ENCODE results near the gene RNF175. TPM values are rescaled to one million over a fixed set of nuclear protein-coding genes. Genes with fewer than 3 reads are reported as not detected.
A peak's percentile ranks its signal among the peaks of the same experiment; 100 is the strongest.

The RNF175 gene
- total and polyA plus RNA-seq, 7 experiments from 2014 or later = 6.4 to 14.0 (median 8.9) TPM; not detected in 1

DNA sequence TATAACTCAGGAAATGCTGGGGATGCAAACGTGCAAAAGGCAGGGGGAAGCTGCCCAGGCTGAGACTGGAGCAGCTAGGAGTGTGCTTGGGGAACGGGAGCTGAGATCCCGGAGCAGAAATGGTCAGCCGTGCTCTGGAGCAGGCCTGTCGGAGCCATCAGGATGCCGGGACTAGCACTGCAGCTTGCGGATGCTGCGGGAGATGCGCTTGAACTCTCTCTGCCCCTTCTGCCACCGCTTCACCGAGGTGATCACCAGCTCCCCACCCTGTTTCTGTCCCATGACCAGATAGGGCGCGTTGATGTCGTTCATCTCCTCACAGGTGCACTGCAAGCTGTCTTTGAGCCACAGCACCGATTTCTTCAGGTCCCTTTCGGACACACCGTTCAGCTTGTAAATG, 21.5 kb upstream of the RNF175 start:
- Histone ChIP-seq H3K27ac (ENCODE audit: low read depth, low read length) (no peak overlapping the region), H3K4me1 (ENCODE audit: control insufficient read depth in 2 of 2, insufficient read depth in 2 of 2, low read length in 2 of 2) (no peaks in the 10 kb centered on the region), H3K4me3 (ENCODE audit: low read length) (no peak overlapping the region), H3K36me3 (ENCODE audit: control insufficient read depth in 2 of 3, insufficient read depth in 3 of 3, low read length in 3 of 3) (no peaks in the 10 kb centered on the region), H3K9me3 (ENCODE audit: control insufficient read depth in 2 of 3, low read length in 3 of 3) (no peaks in the 10 kb centered on the region), H3K27me3 (ENCODE audit: control insufficient read depth in 2 of 2, insufficient read depth in 2 of 2, low read length in 2 of 2) (peaks cover 0 to 7% of the 10 kb centered on the region in 2 donors)
- POLR2A ChIA-PET = no interaction called here
- no peak overlapping the region for H3K4me3 Mint-ChIP-seq
- H3K4me1 Mint-ChIP-seq = peaks cover 0 to 3% (median 0%) of the 10 kb centered on the region in 7 donors
- no peak overlapping the region for H3K27ac Mint-ChIP-seq
- intact Hi-C loops (cut with micrococcal nuclease) = loop anchor here (10.0 kb wide), 2 partner anchors 264 to 554 kb away; no protein-coding TSS in a partner anchor
- CTCF ChIA-PET = no interaction called here
- peaks cover 12 to 70% (median 37%) of the 10 kb centered on the region in 5 donors for H3K27me3 Mint-ChIP-seq
- H3K9me3 Mint-ChIP-seq = peaks cover 0 to 13% (median 3%) of the 10 kb centered on the region in 11 donors
- DNase-seq = no peak
- ATAC-seq = no peak
- H3K36me3 Mint-ChIP-seq = peaks cover 0 to 12% (median 5%) of the 10 kb centered on the region in 5 donors

DNA sequence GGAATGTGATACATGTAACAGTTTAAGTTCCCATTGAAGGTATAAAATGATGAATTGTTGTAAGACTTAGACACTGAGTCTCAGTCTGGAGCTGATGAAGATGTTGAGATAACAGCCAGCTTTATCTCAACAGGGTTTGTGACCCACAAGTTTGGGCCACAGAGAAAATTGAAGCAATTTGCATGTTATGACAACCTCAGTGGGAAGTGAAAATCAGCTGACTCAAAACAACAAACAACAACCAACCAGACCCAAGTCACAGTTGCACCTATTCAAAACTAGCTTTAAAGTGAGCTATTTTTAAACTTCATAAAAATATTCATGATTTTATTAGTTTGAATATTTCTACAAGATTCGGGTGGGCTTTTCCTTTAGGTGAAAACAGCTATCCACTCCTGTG, 21.1 kb upstream of the RNF175 start:
- intact Hi-C loops (cut with micrococcal nuclease) = loop anchor here (10.0 kb wide), 2 partner anchors 264 to 554 kb away; no protein-coding TSS in a partner anchor
- H3K36me3 Mint-ChIP-seq = peaks cover 0 to 12% (median 5%) of the 10 kb centered on the region in 5 donors

DNA sequence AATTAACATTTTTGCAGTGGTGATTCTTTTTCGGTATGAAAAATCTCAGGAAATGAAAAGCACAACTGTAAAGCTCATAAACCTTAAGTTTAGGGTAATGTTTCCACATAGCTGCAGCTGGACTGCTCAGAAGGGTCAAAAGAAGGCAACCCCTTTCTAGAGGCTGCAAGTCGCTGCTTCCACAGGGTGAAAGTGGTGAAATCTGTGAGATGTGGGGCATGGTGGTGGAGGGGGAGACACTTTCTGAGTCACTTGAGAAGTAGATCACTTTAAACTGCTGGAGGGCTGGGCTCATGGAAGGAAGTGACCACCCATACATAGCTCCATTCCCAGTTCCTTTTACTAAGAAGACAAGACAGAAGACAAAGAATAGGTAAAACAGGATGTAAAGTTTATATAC, 20.4 kb upstream of the RNF175 start:
- H3K27me3 Mint-ChIP-seq = peaks cover 17 to 67% (median 38%) of the 10 kb centered on the region in 5 donors
- Histone ChIP-seq H3K27ac (ENCODE audit: low read depth, low read length) (no peak overlapping the region), H3K27me3 (ENCODE audit: control insufficient read depth in 2 of 2, insufficient read depth in 2 of 2, low read length in 2 of 2) (peaks cover 0 to 8% of the 10 kb centered on the region in 2 donors), H3K4me3 (ENCODE audit: low read length) (no peak overlapping the region), H3K9me3 (ENCODE audit: control insufficient read depth in 2 of 3, low read length in 3 of 3) (no peaks in the 10 kb centered on the region), H3K36me3 (ENCODE audit: control insufficient read depth in 2 of 3, insufficient read depth in 3 of 3, low read length in 3 of 3) (no peaks in the 10 kb centered on the region), H3K4me1 (ENCODE audit: control insufficient read depth in 2 of 2, insufficient read depth in 2 of 2, low read length in 2 of 2) (no peaks in the 10 kb centered on the region)
- intact Hi-C loops (cut with micrococcal nuclease) = loop anchor here (10.0 kb wide), 2 partner anchors 265 to 555 kb away; no protein-coding TSS in a partner anchor
- CTCF ChIA-PET = no interaction called here
- ATAC-seq (no peak), DNase-seq (no peak)
- H3K36me3 Mint-ChIP-seq = peaks cover 0 to 12% (median 5%) of the 10 kb centered on the region in 5 donors
- H3K9me3 Mint-ChIP-seq = peaks cover 0 to 13% (median 3%) of the 10 kb centered on the region in 11 donors
- peaks cover 0 to 3% (median 0%) of the 10 kb centered on the region in 7 donors for H3K4me1 Mint-ChIP-seq
- no peak overlapping the region for H3K4me3 Mint-ChIP-seq
- H3K27ac Mint-ChIP-seq = peak overlapping the region in 1 of 9 donors; percentile 27
- POLR2A ChIA-PET = no interaction called here

More for the DNA sequence above, 21.1 kb upstream of the RNF175 start:
- POLR2A ChIA-PET = no interaction called here
- Mint-ChIP-seq H3K4me3 (no peak overlapping the region), H3K4me1 (peaks cover 0 to 3% (median 0%) of the 10 kb centered on the region in 7 donors), H3K27me3 (peaks cover 16 to 69% (median 38%) of the 10 kb centered on the region in 5 donors), H3K27ac (no peak overlapping the region), H3K9me3 (peaks cover 0 to 13% (median 3%) of the 10 kb centered on the region in 11 donors)
- CTCF ChIA-PET = no interaction called here
- no peak for DNase-seq
- Histone ChIP-seq H3K36me3 (ENCODE audit: control insufficient read depth in 2 of 3, insufficient read depth in 3 of 3, low read length in 3 of 3) (no peaks in the 10 kb centered on the region), H3K4me1 (ENCODE audit: control insufficient read depth in 2 of 2, insufficient read depth in 2 of 2, low read length in 2 of 2) (no peaks in the 10 kb centered on the region), H3K27ac (ENCODE audit: low read depth, low read length) (no peak overlapping the region), H3K4me3 (ENCODE audit: low read length) (no peak overlapping the region), H3K27me3 (ENCODE audit: control insufficient read depth in 2 of 2, insufficient read depth in 2 of 2, low read length in 2 of 2) (peaks cover 0 to 8% of the 10 kb centered on the region in 2 donors), H3K9me3 (ENCODE audit: control insufficient read depth in 2 of 3, low read length in 3 of 3) (no peaks in the 10 kb centered on the region)
- ATAC-seq = no peak

DNA sequence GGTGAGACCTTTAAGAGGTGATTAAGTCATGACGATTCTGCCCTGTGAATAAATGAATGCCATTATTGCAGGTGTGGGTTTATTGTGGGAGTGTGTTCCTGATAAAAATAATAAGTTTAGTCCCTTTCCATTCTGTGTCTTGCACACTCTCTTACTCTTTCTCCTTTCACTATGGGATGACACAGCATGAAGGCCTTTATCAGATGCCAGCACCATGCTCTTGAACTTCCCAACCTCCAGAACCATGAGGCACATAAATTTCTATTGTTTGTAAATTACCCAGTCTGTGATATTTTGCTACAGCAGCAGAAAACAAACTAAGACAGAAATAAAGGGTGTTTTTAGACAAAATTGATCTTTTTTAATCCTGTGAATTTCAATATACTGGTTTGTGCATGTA, 18.6 kb upstream of the RNF175 start:
- H3K27ac ChIP-seq (ENCODE audit: low read depth, low read length) = no peak overlapping the region
- DNase-seq = no peak
- H3K36me3 ChIP-seq (ENCODE audit: control insufficient read depth in 2 of 3, insufficient read depth in 3 of 3, low read length in 3 of 3) = no peaks in the 10 kb centered on the region
- intact Hi-C loops (cut with micrococcal nuclease) = no loop called here
- Mint-ChIP-seq H3K36me3 (peaks cover 0 to 14% (median 5%) of the 10 kb centered on the region in 5 donors), H3K9me3 (peaks cover 0 to 13% (median 3%) of the 10 kb centered on the region in 11 donors), H3K4me3 (no peak overlapping the region), H3K4me1 (peaks cover 0 to 3% (median 0%) of the 10 kb centered on the region in 7 donors), H3K27me3 (peaks cover 6 to 57% (median 32%) of the 10 kb centered on the region in 5 donors), H3K27ac (no peak overlapping the region)
- H3K4me1 ChIP-seq (ENCODE audit: control insufficient read depth in 2 of 2, insufficient read depth in 2 of 2, low read length in 2 of 2) = no peaks in the 10 kb centered on the region
- H3K9me3 ChIP-seq (ENCODE audit: control insufficient read depth in 2 of 3, low read length in 3 of 3) = no peaks in the 10 kb centered on the region
- ChIA-PET CTCF (no interaction called here), POLR2A (no interaction called here)
- no peak overlapping the region for H3K4me3 ChIP-seq (ENCODE audit: low read length)
- ATAC-seq = no peak
- peaks cover 0 to 8% of the 10 kb centered on the region in 2 donors for H3K27me3 ChIP-seq (ENCODE audit: control insufficient read depth in 2 of 2, insufficient read depth in 2 of 2, low read length in 2 of 2)

DNA sequence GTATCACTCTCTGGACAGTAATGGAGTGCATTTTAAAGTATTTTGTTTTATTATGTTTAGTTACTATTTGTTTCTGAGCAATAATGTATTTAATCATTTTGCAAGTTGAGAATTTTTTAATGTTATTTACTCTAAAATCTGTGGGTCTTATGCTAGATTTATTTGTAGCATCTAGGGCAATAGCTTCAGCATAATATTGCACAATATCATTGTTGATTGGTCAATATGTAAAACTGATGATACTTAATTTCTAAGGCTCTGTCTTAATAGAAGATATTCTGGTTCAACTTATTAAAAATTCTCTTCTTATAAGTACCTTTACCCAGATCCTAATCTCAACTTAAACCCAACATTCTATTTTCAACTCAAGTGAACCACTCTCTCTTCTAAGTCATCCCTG, 17.6 kb upstream of the RNF175 start:
- CTCF ChIA-PET = no interaction called here
- intact Hi-C loops (cut with micrococcal nuclease) = no loop called here
- Mint-ChIP-seq H3K4me3 (no peak overlapping the region), H3K9me3 (peaks cover 0 to 13% (median 3%) of the 10 kb centered on the region in 11 donors), H3K4me1 (peaks cover 0 to 3% (median 0%) of the 10 kb centered on the region in 7 donors), H3K36me3 (peaks cover 0 to 14% (median 5%) of the 10 kb centered on the region in 5 donors), H3K27me3 (peaks cover 6 to 58% (median 34%) of the 10 kb centered on the region in 5 donors), H3K27ac (no peak overlapping the region)
- H3K4me1 ChIP-seq (ENCODE audit: control insufficient read depth in 2 of 2, insufficient read depth in 2 of 2, low read length in 2 of 2) = no peaks in the 10 kb centered on the region
- no peak for ATAC-seq
- no peaks in the 10 kb centered on the region for H3K36me3 ChIP-seq (ENCODE audit: control insufficient read depth in 2 of 3, insufficient read depth in 3 of 3, low read length in 3 of 3)
- POLR2A ChIA-PET = no interaction called here
- H3K4me3 ChIP-seq (ENCODE audit: low read length) = no peak overlapping the region
- no peak for DNase-seq
- H3K9me3 ChIP-seq (ENCODE audit: control insufficient read depth in 2 of 3, low read length in 3 of 3) = no peaks in the 10 kb centered on the region
- peaks cover 0 to 8% of the 10 kb centered on the region in 2 donors for H3K27me3 ChIP-seq (ENCODE audit: control insufficient read depth in 2 of 2, insufficient read depth in 2 of 2, low read length in 2 of 2)
- no peak overlapping the region for H3K27ac ChIP-seq (ENCODE audit: low read depth, low read length)

- ATAC-seq = no peak
- ChIA-PET CTCF (no interaction called here), POLR2A (no interaction called here)
- Histone ChIP-seq H3K36me3 (ENCODE audit: control insufficient read depth in 2 of 3, insufficient read depth in 3 of 3, low read length in 3 of 3) (no peaks in the 10 kb centered on the region), H3K4me1 (ENCODE audit: control insufficient read depth in 2 of 2, insufficient read depth in 2 of 2, low read length in 2 of 2) (no peaks in the 10 kb centered on the region), H3K27me3 (ENCODE audit: control insufficient read depth in 2 of 2, insufficient read depth in 2 of 2, low read length in 2 of 2) (peaks cover 0 to 8% of the 10 kb centered on the region in 2 donors), H3K9me3 (ENCODE audit: control insufficient read depth in 2 of 3, low read length in 3 of 3) (no peaks in the 10 kb centered on the region), H3K4me3 (ENCODE audit: low read length) (no peak overlapping the region), H3K27ac (ENCODE audit: low read depth, low read length) (no peak overlapping the region)
- DNase-seq = no peak
- Mint-ChIP-seq H3K27ac (no peak overlapping the region), H3K36me3 (peaks cover 0 to 15% (median 5%) of the 10 kb centered on the region in 5 donors), H3K9me3 (peaks cover 0 to 17% (median 3%) of the 10 kb centered on the region in 11 donors), H3K4me3 (no peak overlapping the region), H3K4me1 (peaks cover 0 to 3% (median 0%) of the 10 kb centered on the region in 7 donors), H3K27me3 (peaks cover 6 to 55% (median 32%) of the 10 kb centered on the region in 5 donors)
- intact Hi-C loops (cut with micrococcal nuclease) = no loop called here
Observed at GRCh38 chr4:153776601-153777000, 16.8 kb upstream of the RNF175 start.

- no peak for ATAC-seq
- Mint-ChIP-seq H3K4me3 (no peak overlapping the region), H3K4me1 (peaks cover 0 to 3% (median 0%) of the 10 kb centered on the region in 7 donors), H3K27ac (no peak overlapping the region), H3K9me3 (peaks cover 0 to 23% (median 4%) of the 10 kb centered on the region in 11 donors), H3K36me3 (peaks cover 0 to 19% (median 4%) of the 10 kb centered on the region in 5 donors), H3K27me3 (peaks cover 6 to 56% (median 33%) of the 10 kb centered on the region in 5 donors)
- intact Hi-C loops (cut with micrococcal nuclease) = no loop called here
- no peak for DNase-seq
- Histone ChIP-seq H3K4me3 (ENCODE audit: low read length) (no peak overlapping the region), H3K9me3 (ENCODE audit: control insufficient read depth in 2 of 3, low read length in 3 of 3) (no peaks in the 10 kb centered on the region), H3K27me3 (ENCODE audit: control insufficient read depth in 2 of 2, insufficient read depth in 2 of 2, low read length in 2 of 2) (peaks cover 0 to 5% of the 10 kb centered on the region in 2 donors), H3K4me1 (ENCODE audit: control insufficient read depth in 2 of 2, insufficient read depth in 2 of 2, low read length in 2 of 2) (no peaks in the 10 kb centered on the region), H3K36me3 (ENCODE audit: control insufficient read depth in 2 of 3, insufficient read depth in 3 of 3, low read length in 3 of 3) (no peaks in the 10 kb centered on the region), H3K27ac (ENCODE audit: low read depth, low read length) (no peak overlapping the region)
- ChIA-PET POLR2A (no interaction called here), CTCF (no interaction called here)
Observed at GRCh38 chr4:153773236-153773690, 13.4 kb upstream of the RNF175 start.
